ENCODE data around the gene PVR. TPM values are rescaled to one million over a fixed set of nuclear protein-coding genes. Genes with fewer than 3 reads are reported as not detected.
A peak's percentile ranks its signal among the peaks of the same experiment; 100 is the strongest.

PVR gene
- total and polyA plus RNA-seq, 5 experiments from 2014 or later: 0.11 to 3.8 (median 1.4) TPM

DNA sequence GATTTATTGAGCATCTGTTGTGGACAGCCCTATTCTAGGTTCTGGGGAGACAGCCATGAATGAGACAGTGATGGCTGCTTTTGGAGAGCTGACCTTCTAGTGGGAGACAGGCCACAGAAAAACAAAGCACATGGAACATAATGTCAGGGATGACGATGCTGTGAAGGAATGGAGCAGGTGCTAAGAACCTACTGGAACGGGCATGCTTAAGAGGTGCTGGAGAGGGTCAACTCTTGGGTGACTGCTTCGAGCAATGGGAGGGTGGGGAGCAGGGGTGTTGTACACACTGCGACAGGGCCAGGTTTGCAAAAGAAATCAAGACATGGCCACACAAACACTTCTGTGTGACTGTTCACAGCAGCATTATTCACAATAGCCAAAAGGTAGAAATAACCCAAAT, 43.2 kb downstream of the PVR start:
- H3K27me3 Mint-ChIP-seq: peaks cover 0 to 17% (median 3%) of the 10 kb centered on the region in 5 donors
- no peak overlapping the region for H3K27ac Mint-ChIP-seq
- ATAC-seq (no peak), DNase-seq (no peak)
- no peaks in the 10 kb centered on the region for H3K9me3 Mint-ChIP-seq
- H3K36me3 Mint-ChIP-seq: no peaks in the 10 kb centered on the region
- peaks cover 19 to 45% (median 30%) of the 10 kb centered on the region in 4 donors for H3K4me1 Mint-ChIP-seq
- POLR2A ChIA-PET: no interaction called here
- H3K4me3 Mint-ChIP-seq: no peak overlapping the region

DNA sequence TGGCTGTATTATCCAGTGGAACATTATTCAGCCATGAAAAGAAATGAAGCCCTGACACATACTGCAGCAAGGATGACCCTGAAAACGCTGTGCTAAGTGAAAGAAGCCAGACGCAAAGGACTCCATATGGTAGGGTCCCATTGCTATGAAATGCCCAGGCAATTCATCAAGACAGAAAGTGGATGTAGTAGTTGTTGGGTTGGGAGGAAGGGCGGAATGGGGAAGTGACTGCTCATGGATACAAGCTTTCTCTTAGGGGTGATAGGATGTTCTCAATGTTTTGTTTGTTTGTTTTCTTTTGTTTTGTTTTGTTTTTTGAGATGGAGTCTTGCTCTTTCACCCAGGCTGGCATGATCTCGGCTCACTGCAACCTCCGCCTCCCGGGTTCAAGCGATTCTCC, 44.2 kb downstream of the PVR start:
- peaks cover 25 to 54% (median 40%) of the 10 kb centered on the region in 4 donors for H3K4me1 Mint-ChIP-seq
- no peak for DNase-seq
- no peaks in the 10 kb centered on the region for H3K9me3 Mint-ChIP-seq
- H3K36me3 Mint-ChIP-seq: no peaks in the 10 kb centered on the region
- POLR2A ChIA-PET: no interaction called here
- no peak for ATAC-seq
- no peak overlapping the region for H3K4me3 Mint-ChIP-seq
- H3K27ac Mint-ChIP-seq: no peak overlapping the region
- peaks cover 0 to 17% (median 3%) of the 10 kb centered on the region in 5 donors for H3K27me3 Mint-ChIP-seq

DNA sequence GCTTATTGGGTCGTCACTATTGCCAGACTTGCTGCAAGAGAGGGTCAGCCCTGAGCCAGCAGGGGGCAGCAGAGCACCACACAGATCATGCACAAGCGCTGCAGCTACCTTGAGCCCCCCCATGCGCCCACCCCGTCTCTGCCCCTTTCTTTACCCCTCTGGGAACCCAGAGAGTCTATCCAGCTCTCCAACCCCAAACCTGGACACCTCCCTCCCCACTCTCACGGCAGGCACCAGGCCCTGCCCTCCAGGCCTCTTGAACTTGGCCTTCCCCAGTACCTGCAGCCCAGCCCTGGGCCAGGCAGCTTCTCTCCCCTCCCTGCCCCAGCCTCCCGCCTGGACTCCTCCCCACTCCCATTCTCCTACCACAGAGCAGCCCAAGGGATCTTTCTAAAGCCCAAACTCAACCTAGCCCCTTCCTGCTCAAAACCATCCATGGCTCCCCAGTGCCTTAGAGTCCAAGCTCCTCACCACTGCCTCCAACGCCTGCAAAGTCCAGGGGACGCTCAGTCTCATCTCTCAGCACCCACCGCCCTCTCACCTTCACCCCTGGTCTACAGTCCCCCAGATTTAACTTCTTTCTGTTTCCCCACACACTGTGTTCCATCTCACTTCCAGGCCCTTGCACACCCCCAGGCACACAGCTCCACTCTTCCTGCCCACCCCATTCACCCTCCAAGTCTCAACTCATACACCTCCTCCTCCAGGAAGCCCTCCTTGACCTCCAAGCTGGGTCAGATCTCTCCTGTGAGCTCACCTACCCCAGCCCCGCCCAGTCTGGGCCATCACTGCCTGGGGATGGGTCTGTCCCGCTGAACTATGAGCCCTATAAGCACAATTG, 45.8 kb downstream of the PVR start:
- ATAC-seq (peak; percentile 53 to 58), DNase-seq (peak; percentile 67 to 89 (median 76))
- H3K9me3 Mint-ChIP-seq: no peaks in the 10 kb centered on the region
- POLR2A ChIA-PET: interaction anchor here (0.6 to 1.0 kb wide), 3 partner anchors 34 to 350 kb away, joined by 3 to 4 read pairs (median 3); partner anchors contain the start of gene CLPTM1
- H3K36me3 Mint-ChIP-seq: no peaks in the 10 kb centered on the region
- peaks cover 0 to 17% (median 3%) of the 10 kb centered on the region in 5 donors for H3K27me3 Mint-ChIP-seq
- peak overlapping the region in 6 of 10 donors; percentile 25 to 85 (median 74) for H3K27ac Mint-ChIP-seq
- peaks cover 23 to 51% (median 41%) of the 10 kb centered on the region in 4 donors for H3K4me1 Mint-ChIP-seq
- H3K4me3 Mint-ChIP-seq: peak overlapping the region in 2 of 10 donors; percentile 7 to 16

DNA sequence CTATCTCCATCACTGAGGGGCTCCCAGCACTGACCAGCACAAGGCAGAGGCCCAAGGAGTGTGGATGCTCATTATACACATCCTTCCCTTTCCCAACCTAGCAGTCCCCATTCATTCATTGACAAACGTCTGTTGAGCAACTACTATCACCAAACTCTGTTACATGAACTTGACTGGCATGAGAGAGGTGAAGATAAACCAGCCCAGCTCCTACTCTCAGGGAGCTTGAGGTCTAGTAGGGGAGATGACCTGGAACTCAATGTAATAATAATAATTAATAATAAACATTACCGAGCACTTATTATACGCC, 46.4 kb downstream of the PVR start:
- H3K9me3 Mint-ChIP-seq: no peaks in the 10 kb centered on the region
- H3K4me3 Mint-ChIP-seq: no peak overlapping the region
- H3K36me3 Mint-ChIP-seq: no peaks in the 10 kb centered on the region
- peak overlapping the region in 5 of 10 donors; percentile 25 to 85 (median 73) for H3K27ac Mint-ChIP-seq
- H3K4me1 Mint-ChIP-seq: peaks cover 20 to 47% (median 36%) of the 10 kb centered on the region in 4 donors
- H3K27me3 Mint-ChIP-seq: peaks cover 0 to 13% (median 3%) of the 10 kb centered on the region in 5 donors
- DNase-seq (no peak), ATAC-seq (no peak)
- POLR2A ChIA-PET: interaction anchor here (0.9 kb wide), 2 partner anchors 77 to 265 kb away, joined by 3 read pairs; partner anchors contain the start of gene CLPTM1

DNA sequence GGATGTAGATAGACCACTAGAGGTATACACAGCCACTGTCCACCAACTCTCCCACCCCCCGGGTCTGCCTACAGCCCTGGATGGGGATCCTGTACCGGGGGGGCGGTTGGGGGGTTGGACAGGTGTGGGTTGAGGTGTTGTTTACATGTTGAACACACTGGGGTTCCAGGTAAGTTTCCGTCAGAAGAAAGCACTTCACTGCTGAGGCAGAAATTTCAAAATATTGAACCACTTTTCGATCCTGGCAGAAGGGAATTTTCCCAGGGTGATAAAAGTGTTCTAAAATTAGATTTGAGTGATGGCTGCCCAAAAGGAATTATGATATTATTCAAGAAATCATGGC, 48.6 kb downstream of the PVR start:
- Mint-ChIP-seq H3K36me3 (no peaks in the 10 kb centered on the region), H3K4me3 (peak overlapping the region; percentile 63 to 85 (median 74)), H3K4me1 (peaks cover 20 to 38% (median 37%) of the 10 kb centered on the region in 4 donors), H3K9me3 (no peaks in the 10 kb centered on the region), H3K27ac (peak overlapping the region; percentile 79 to 96 (median 92)), H3K27me3 (peaks cover 0 to 6% (median 3%) of the 10 kb centered on the region in 5 donors)
- ATAC-seq (peak; percentile 66 to 72), DNase-seq (peak in 1 of 10 donors; percentile 27)
- POLR2A ChIA-PET: interaction anchor here (1.0 kb wide), 1 partner anchor 23 kb away, joined by 3 read pairs; no protein-coding TSS in a partner anchor

DNA sequence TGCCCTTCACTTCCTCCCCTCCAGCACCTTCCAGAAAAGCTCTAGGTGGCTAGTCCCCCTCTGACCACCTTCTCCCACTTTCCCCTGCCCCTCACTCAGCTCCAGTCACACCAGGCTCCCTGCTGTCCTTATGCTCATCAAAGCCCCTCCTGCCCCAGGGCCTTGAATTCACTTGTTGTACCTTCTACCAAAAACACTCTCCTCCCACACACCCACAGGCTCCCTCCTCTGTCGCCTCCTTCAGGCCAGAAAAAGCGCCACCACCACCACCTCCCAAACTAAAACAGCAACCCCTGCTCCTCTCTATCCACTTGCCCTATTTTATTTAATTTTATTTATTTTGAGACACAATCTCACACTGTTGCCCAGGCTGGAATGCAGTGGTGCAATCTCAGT, 50.5 kb downstream of the PVR start:
- peak overlapping the region in 8 of 10 donors; percentile 6 to 91 (median 72) for H3K27ac Mint-ChIP-seq
- peak overlapping the region in 2 of 10 donors; percentile 24 to 27 for H3K4me3 Mint-ChIP-seq
- H3K36me3 Mint-ChIP-seq: no peaks in the 10 kb centered on the region
- H3K4me1 Mint-ChIP-seq: peaks cover 19 to 44% (median 31%) of the 10 kb centered on the region in 4 donors
- H3K27me3 Mint-ChIP-seq: peaks cover 0 to 4% (median 0%) of the 10 kb centered on the region in 5 donors
- POLR2A ChIA-PET: interaction anchor here (0.6 kb wide), 1 partner anchor 76 kb away, joined by 5 read pairs; no protein-coding TSS in a partner anchor
- H3K9me3 Mint-ChIP-seq: no peaks in the 10 kb centered on the region
- ATAC-seq (no peak), DNase-seq (no peak)

DNA sequence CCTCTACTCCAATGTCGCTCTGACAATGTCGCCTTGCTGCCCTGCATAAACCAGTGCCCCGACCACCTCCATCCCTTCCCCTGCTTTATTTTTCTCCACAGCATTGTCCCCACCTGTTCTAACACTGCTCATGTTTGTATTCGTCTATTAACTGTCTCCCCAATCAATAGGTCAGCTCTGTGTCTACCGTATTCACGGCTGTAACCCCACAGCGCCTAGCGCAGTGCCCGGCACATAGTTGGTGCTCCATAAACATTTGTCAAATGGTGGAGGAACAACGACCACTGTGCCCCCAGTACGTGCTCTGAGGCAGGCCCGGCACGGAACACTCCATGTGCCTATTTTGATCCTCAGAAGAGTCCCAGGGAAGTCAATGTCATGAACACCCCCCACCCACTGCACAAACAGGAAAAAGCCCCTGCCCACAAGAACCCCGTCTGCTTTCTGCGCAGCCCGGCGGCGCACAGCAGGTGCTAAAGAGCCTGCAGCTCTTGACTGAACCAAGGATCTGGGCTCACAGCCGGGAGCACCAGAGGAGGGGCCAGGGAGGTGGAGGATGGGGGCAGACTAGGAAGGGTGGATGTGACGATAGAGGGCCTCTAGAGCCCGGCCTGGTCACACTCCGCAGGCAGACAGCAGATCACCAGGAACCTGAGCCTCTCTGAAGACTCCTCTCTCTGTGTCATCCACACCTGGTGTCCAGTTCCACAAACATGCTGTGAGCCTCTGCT, 53.4 kb downstream of the PVR start:
- Mint-ChIP-seq H3K27me3 (peaks cover 0 to 4% (median 0%) of the 10 kb centered on the region in 5 donors), H3K9me3 (no peaks in the 10 kb centered on the region), H3K27ac (peak overlapping the region in 6 of 10 donors; percentile 16 to 85 (median 74)), H3K4me3 (no peak overlapping the region), H3K36me3 (no peaks in the 10 kb centered on the region), H3K4me1 (peaks cover 11 to 30% (median 16%) of the 10 kb centered on the region in 4 donors)
- POLR2A ChIA-PET: no interaction called here
- DNase-seq (no peak), ATAC-seq (no peak)

DNA sequence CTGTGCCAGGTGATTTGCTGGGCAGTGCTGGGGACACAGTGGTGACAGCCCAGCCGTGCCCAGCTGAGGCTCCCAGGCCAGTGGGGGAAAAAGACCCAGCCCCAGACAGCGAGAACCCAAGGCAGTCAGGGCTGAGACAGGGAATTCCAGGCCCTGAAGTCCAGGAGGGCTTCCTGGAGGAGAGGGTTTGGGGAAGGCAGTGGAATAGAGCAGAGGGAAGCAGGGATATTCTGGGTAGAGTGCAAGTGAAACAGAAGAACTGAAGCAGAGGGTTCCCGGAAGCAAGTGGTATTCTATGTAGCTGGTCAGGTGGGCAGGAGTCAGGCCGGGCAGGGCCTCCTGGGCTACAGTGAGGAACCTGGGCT, 53.9 kb downstream of the PVR start:
- peaks cover 0 to 4% (median 0%) of the 10 kb centered on the region in 5 donors for H3K27me3 Mint-ChIP-seq
- POLR2A ChIA-PET: no interaction called here
- H3K36me3 Mint-ChIP-seq: no peaks in the 10 kb centered on the region
- no peak overlapping the region for H3K4me3 Mint-ChIP-seq
- H3K4me1 Mint-ChIP-seq: peaks cover 6 to 24% (median 12%) of the 10 kb centered on the region in 4 donors
- no peak for ATAC-seq
- DNase-seq: no peak
- peak overlapping the region in 3 of 10 donors; percentile 71 to 77 (median 77) for H3K27ac Mint-ChIP-seq
- H3K9me3 Mint-ChIP-seq: no peaks in the 10 kb centered on the region

DNA sequence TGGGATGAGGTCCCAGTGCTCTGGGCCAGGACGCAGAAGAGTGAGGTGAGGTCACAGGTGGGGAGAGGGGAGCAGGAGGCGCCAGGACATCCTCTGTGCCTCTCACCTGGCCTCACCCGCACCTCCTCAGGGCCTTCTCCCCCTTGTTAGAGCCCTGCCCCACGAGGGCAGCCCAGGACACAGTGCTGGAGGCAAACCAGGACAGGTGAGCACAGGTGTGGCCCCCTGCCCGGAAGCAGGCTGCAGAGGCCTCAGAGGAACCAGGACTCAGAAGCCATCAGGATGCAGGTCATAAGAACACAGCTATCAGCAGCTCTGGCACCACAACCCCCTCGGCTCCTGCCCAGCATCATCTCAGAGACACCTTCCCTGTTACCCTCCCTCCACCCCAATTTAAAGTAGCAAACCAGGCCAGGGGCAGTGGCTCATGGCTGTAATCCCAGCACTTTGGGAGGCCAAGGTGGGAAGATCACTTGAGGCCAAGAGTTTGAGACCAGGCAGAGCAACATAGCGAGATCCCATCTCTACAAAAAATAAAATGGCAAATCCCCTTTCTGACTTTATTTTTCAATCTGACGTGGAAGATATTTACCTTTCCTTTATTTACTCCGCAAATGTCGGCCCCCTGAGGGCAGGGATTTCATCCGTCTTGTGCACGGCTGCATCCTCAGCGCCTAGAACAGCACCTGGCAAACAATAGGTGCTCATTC, 54.9 kb downstream of the PVR start, which contains the start of gene CEACAM16:
CEACAM16 (plus strand) TSS at position 660 of the 710 bp plus-strand sequence. CDS start 2,306 bp downstream, outside the sequence.
- Mint-ChIP-seq H3K27ac (peak within 1 kb of the TSS in 4 of 10 donors; percentile 3 to 62 (median 38)), H3K4me3 (no peak within 1 kb of the TSS), H3K36me3 (no peaks in the 10 kb centered on the region), H3K27me3 (peaks cover 0 to 5% (median 0%) of the 10 kb centered on the region in 5 donors), H3K4me1 (peaks cover 2 to 21% (median 9%) of the 10 kb centered on the region in 4 donors), H3K9me3 (no peaks in the 10 kb centered on the region)
- ATAC-seq (no peak), DNase-seq (no peak)
- POLR2A ChIA-PET: no interaction called here

DNA sequence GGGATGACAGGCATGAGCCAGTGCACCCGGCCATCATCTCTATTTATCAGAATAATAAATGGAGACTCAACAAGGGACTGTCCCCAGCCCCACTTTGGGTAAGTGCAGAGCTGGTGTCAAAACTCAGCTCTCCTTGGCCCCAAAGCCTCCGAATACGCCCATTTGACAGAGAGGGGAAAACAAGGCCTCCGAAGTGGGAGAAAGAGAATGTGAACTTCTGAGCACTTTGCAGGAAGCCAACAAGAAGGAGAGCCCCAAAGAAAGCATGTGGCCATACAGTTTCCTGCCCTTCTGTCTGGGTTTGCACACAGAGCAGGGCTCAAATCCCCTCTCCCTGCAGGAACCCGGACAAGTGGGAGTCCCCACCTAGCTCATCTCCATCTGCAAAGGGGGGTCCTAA, 56.8 kb downstream of the PVR start:
- Mint-ChIP-seq H3K4me1 (peaks cover 0 to 15% (median 4%) of the 10 kb centered on the region in 4 donors), H3K27ac (no peak overlapping the region), H3K36me3 (no peaks in the 10 kb centered on the region), H3K27me3 (peaks cover 0 to 7% (median 0%) of the 10 kb centered on the region in 5 donors), H3K9me3 (no peaks in the 10 kb centered on the region), H3K4me3 (no peak overlapping the region)
- DNase-seq (no peak), ATAC-seq (no peak)
- POLR2A ChIA-PET: interaction anchor here (0.6 kb wide), 1 partner anchor 477 kb away, joined by 5 read pairs; no protein-coding TSS in a partner anchor

DNA sequence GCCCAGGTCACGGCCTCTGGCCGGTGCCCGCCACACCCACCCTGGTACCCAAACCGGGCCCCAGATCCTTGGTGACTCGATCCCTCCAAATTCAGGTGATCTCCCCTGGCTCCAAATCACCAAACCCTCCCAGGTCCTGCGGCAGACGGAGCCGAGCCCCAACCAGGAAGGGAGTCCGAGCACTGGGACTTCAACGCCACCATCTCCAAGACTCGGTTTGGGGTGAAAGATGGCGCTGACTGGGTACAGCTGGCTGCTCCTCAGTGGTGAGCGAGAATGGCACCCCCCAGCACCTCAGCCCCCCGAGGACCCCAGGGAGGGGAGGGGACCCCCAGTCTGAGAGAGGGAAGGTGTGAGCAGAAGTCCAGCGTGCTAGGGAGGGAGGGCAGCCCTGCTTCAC, 57.5 kb downstream of the PVR start:
- Mint-ChIP-seq H3K4me1 (peaks cover 0 to 15% (median 4%) of the 10 kb centered on the region in 4 donors), H3K27me3 (peaks cover 0 to 8% (median 0%) of the 10 kb centered on the region in 5 donors), H3K9me3 (no peaks in the 10 kb centered on the region), H3K36me3 (no peaks in the 10 kb centered on the region), H3K4me3 (no peak overlapping the region), H3K27ac (no peak overlapping the region)
- ATAC-seq: no peak
- no peak for DNase-seq
- POLR2A ChIA-PET: no interaction called here

DNA sequence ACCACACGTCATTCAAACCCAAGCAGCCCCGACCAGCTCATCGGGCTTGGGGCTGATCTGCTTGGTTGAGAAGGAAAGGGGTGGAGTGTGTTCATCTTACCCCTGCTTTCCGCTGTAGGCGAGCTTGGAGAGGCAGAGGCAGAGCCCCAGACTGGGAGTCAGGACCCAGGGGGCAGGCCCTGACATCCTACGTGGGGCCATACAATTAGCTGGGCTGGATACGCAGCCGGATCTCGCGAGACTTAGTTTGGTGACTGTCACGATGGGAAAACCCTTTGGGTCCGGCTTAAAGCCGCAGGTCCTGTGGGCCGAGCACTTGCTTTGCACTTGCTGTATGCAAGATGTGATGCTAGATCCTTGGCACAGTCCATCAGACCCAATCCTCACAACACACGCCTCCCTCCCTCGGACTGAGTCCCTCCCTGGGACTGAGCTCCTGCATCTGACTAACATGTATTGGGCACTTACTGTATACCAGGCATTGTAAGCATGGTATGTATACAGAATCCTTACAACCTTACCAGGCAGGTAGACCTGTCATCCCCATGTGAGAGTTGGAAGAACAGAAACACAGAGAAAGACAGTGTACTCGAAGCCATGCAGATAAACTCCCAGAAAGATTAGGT, 59.0 kb downstream of the PVR start:
- ATAC-seq (no peak), DNase-seq (no peak)
- Mint-ChIP-seq H3K27me3 (peaks cover 0 to 5% (median 0%) of the 10 kb centered on the region in 5 donors), H3K4me1 (peaks cover 0 to 7% (median under 1%) of the 10 kb centered on the region in 4 donors), H3K9me3 (no peaks in the 10 kb centered on the region), H3K4me3 (no peak overlapping the region), H3K27ac (no peak overlapping the region), H3K36me3 (no peaks in the 10 kb centered on the region)
- POLR2A ChIA-PET: no interaction called here

Data from naive thymus-derived CD8-positive, alpha-beta T cell (primary cell).